ENCODE results near the gene HPN.
"Not testable (repeated sequence)": the region's sequence is repeated elsewhere in the genome, so short reads cannot be mapped to it uniquely, and the experiment has no call there.

The HPN gene

DNA sequence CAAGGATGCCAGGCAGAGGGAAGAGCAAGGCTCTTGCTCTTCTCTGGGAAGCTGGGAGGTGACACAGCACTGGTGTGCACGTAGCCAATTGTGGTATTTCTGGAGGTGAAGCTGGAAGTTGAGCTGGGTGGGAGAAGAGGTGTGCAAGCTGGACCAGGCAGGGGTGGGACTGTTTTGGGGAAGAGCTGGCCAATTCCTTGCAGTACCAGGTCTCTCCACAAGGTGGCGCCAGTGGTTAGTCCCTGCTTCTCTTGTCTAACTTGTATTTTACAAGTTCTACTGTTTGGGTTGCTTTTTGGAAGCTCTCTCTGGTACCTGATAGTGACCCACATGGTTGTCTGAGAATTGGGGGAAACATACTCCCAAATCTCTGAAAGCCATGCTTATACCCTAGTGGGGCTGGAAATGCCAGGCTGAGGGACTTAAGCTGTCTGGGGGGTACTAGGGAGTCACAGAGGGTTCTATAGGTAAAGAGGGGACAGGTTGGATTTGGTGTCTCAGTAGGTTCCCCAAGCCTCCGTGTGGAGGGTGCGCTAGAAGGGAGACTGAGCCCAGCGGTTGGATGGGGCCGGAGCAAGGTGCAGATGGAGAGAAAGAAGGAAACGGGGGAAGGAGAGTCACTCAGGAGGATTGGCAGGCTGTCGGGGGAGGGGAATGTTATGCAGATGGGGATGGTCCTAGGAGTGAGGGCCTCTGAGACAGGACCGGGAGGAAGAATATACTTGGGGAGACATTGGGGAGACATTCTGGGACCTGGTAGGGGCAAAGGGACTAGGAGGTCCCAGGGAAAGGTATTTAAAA, 3.0 kb downstream of the HPN start:
- DNase-seq: peak; percentile 30 to 56

- peak in 1 of 2 experiments; percentile 13 for DNase-seq
Measured at GRCh38 chr19:35045667-35046300, 4.3 kb downstream of the HPN start.

- no peak for DNase-seq
Measured at GRCh38 chr19:35046461-35046860, 4.9 kb downstream of the HPN start.

DNA sequence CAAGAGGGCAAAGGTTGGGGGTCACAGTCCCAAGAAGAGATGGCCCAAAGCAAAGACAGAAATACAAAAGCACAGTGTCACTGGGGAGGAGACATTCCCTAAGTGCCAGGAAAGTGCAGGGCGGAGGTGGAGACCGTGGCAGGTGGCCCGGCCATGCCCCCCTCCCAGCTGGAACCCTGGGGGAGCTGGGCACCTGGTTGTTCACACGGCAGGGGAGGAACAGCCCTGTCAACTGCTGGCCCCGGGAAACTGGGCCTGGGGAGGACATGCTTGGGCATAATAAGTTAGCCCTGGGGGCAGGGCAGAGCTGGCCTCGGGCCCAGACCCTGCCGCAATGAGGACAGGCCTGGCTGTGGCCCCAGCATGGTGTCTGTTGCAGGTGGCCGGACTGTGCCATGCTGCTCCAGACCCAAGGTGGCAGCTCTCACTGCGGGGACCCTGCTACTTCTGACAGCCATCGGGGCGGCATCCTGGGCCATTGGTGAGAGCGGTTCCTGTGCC, 7.4 kb downstream of the HPN start:
- no peak for DNase-seq

GRCh38 chr19:35049456-35049855, 7.9 kb downstream of the HPN start:
- DNase-seq: no peak

DNA sequence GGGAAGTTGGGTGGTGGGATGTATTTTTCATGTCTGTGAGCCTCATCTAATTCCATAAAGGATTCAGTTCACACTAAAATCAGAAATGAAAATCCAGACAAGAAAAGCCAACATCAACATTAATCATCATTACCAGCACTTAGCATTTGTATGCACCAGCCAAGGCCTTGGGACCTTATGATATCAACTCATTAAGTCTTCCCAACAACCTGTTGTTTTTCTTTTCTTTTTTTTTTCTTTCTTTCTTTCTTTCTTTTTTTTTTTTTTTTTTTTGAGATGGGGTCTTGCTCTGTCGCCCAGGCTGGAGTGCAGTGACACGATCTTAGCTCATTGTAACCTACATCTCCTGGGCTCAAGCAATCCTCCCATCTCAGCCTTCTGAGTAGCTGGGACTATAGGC, 9.1 kb downstream of the HPN start:
- not testable (repeated sequence) for DNase-seq

DNA sequence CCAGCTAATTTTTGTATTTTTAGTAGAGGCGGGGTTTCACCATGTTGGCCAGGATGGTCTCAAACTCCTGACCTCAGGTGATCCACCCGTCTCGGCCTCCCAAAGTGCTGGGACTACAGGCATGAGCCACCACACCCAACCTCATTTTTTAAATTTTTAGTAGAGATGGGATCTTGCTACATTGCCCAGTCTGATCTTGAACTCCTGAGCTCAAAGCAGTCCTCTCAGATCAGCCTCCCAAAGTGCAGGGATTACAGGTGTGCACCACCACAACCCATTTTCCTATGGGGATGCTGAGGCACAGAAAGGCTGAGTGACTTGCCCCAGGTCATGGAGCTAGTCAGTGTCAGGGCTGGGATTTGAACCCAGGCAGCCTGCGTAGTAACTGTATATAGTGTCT, 9.7 kb downstream of the HPN start:
- not testable (repeated sequence) for DNase-seq

DNA sequence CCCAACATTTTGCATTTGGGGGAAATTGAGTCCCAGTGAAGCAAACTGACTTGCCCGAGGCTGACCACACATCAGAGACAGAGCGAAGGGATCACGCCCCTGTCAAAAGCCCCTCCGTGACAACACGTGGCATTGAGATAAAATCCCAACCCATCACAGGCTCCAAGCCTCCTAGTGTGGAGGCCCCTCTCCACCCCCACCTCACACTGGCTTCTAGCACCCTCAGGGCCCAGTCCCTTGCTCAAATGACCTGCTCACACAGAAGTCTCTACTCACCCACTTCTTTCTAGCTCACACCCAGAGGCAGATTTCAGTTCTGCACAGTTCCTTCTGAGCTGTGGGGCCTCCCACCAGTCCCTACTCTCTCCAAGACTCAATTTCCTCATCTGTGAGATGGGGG, 10.3 kb downstream of the HPN start:
- DNase-seq: no peak

- no peak for DNase-seq
Measured at GRCh38 chr19:35052599-35053190, 11.2 kb downstream of the HPN start.

DNA sequence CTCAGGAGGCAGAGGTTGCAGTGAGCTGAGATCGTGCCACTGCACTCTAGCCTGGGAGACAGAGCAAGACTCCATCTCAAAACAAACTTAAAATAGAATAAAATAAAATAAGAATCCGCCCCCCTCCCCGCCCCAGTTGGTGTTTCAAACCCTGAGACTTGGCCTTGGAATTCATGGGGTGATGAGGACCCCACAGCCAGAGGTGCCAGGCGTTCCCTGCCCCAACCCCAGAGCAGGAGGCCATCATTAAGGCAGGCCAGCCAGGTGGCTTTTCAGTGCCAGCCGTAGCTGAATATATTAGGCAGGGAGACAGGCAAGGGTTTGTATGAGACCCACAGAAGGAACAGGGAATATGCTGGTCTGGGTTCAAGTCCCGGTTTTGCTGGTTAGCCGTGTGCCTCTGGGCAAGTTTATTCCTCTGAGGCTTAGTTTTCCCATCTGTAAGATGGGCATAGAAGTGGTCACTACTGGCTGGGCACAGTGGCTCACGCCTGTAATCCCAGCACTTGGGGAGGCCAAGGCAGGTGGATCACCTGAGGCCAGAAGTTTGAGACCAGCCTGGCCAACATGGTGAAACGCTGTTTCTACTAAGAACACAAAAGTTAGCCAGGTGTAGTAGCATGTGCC, 12.3 kb downstream of the HPN start:
- no peak for DNase-seq

DNA sequence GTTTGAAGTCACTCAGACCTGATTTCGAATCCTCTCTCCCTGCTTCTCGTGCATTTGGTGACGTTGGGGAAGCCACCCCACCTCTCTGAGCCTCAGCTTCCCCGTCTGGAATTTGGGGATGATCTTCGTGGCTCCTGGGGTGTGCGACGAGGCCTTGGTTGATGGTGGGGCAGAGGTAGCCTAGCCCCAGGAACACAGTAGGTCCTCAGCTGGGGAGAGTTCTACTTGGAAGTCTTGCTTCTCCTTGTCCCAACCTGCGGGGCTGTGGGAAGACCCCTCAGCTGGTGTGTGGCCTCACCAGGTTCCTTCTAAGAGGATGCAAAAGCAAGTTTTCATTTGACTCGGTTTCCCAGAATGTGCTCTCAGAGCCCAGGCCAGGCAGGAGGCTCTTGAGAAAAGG, 13.1 kb downstream of the HPN start:
- no peak for DNase-seq

GRCh38 chr19:35055715-35056179, 14.2 kb downstream of the HPN start:
- DNase-seq: no peak

DNA sequence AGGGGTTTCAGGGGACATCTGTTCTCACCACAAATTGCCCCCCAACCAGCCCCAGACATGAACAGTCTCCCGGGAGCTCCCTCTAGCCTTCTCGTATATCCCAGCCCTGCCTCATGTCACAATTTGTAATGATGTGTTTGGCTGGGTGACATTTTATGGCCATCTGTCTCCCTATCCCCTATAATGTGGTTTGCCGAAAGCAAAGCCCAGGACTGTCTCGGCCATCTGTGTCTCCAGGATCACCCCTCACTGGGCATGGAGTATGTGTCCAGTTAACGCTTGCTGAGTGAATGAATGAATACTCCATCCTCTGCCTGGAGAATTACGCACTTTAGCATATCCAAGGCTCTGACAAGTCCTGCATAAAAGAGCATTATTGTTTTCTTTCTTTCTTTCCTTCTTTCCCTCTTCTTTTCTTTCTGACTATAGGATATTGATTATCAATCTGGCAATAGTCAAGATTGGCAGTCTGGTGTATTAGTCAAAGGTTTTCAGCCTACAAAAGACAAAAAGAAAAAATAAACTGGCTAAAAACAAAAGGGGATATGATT, 15.1 kb downstream of the HPN start:
- DNase-seq: no peak

GRCh38 chr19:35058370-35058769, 16.8 kb downstream of the HPN start:
- no peak for DNase-seq

DNA sequence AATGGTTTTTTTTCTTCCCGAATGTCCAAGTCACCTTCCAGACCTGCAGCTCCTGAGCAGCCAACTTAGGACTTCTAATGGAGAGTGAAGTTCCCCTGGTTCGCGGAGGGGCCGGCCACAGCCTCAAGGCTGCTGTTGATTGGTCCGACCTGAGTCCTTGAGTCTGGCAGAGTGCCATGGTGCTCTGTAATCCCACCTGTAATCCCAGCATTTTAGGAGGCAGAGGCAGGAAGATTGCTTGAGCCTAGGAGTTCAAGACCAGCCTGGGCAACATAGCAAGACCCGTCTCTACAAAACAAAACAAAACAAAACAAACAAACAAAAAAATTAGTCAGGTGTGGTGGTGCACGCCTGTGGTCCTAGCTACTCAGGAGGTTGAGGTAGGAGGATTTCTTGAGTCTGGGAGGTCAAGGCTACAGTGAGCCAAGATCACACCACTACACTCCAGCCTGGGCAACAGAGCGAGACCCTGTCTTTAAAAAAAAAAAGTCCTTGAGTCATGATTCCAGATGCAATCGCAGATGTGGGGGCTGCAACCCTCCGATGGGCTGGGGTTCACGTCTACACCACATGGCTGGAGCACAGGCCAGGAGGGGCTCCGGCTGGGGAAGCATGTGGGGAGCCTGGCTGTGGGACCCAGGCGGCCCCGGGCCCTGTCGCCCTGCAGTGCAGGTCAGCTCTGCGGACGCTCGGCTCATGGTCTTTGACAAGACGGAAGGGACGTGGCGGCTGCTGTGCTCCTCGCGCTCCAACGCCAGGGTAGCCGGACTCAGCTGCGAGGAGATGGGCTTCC, 17.7 kb downstream of the HPN start:
- DNase-seq: no peak

DNA sequence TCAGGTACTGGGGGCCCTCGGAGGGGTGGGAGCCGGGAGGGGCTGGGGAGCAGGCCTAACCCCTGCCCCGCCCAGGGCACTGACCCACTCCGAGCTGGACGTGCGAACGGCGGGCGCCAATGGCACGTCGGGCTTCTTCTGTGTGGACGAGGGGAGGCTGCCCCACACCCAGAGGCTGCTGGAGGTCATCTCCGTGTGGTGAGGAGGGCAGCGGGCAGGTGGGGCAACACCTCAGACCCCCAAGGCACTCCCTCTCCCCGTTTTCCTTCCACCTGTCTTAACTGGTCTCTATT, 18.2 kb downstream of the HPN start:
- no peak for DNase-seq

- no peak for DNase-seq
Measured at GRCh38 chr19:35060160-35060855, 18.8 kb downstream of the HPN start.

GRCh38 chr19:35061583-35062373, 20.3 kb downstream of the HPN start:
- DNase-seq: no peak

DNA sequence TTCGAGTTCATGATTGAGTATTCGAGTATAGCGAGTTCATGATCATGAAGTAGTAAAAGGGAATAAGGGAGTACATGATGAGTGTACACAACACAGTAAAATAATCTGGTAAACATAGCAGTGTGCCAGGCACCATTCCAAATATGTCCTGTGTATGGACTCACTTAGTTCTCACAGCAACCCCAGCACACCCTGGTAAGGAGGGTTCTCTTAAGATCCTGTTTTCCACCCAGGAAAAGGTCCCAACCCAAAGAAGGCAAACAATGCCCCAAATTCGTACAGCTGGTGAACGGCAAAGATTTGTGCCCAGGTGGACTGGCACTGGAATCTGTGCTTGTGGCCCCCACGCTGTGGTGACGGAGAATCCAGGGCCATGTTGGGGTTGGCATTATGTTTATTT, 21.4 kb downstream of the HPN start:
- DNase-seq: no peak

DNA sequence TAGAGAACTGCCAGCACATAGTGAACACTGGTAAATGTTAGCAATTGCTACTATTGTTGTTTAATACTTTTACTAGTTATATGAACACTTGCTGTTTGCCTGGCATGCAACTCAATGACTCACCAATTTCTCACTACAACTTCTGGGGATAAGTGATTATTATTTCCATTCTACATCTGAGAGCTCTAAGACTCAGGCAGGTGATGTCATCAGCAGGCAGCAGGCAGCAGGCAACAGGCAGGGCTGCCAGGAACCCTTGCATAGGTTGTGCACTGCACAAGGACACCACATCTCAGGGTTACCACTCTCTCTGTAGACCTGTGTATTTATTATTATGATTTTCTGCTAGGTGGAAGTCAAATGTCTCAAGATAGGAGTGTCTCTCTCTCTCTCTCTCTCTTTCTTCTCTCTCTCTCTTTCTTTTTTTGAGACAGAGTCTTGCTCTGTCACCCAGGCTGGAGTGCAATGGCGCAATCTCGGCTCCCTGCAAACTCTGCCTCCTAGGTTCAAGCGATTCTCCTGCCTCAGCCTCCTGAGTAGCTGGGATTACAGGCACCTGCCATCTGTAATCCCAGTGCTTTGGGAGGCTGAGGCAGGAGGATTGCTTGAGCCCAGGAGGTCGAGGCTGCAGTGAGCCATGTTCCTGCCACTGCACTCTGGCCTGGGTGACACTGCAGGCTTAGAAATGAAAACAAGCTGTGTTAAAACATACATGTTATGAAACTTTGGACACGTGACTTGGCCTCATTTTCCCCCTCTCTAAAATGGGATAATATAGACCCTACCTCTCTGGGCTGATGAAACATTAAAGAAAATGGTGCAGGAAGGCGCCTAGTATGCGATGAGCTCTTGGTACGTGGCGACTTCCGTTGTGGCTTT, 22.7 kb downstream of the HPN start:
- DNase-seq: peak in 1 of 2 experiments; percentile 26

All from stimulated activated CD4-positive, alpha-beta T cell treated with anti-CD3 and anti-CD28 coated beads, Interleukin-4, amount 100 ng/mL, for 4 hours (primary cell).